HEK293 (cell line): ENCODE results near the gene THBS3.
A peak's percentile ranks its signal among the peaks of the same experiment; 100 is the strongest.

Experiments used
- BCL11B ChIP-seq: fragments of 450-650 bp; formaldehyde crosslinking; IDR thresholded peaks from 2 replicates; pipeline ENCODE4 v1.5.1; 2016; ENCODE audit warnings: low read depth, missing biosample characterization, missing genetic modification characterization
- FEZF1 ChIP-seq: fragments of 450-650 bp; formaldehyde crosslinking; IDR thresholded peaks from 2 replicates; pipeline ENCODE4 v1.5.1; 2016; ENCODE audit warnings: missing biosample characterization, missing genetic modification characterization
- PRDM1 ChIP-seq: fragments of 450-650 bp; formaldehyde crosslinking; IDR thresholded peaks from 2 replicates; pipeline ENCODE4; 2016; ENCODE audit warnings: missing biosample characterization, missing genetic modification characterization
- PRDM10 ChIP-seq: fragments of 450-650 bp; formaldehyde crosslinking; IDR thresholded peaks from 2 replicates; pipeline ENCODE4 v1.5.1; 2016; ENCODE audit warnings: missing biosample characterization, missing genetic modification characterization
- PRDM6 ChIP-seq: fragments of 450-650 bp; formaldehyde crosslinking; IDR thresholded peaks from 2 replicates; pipeline ENCODE4 v1.5.1; 2017; ENCODE audit warnings: missing biosample characterization, missing genetic modification characterization
- REPIN1 ChIP-seq: fragments of 450-650 bp; formaldehyde crosslinking; IDR thresholded peaks from 2 replicates; pipeline ENCODE4 v1.5.1; 2017; ENCODE audit warnings: missing biosample characterization, missing genetic modification characterization, low read depth
- SCRT1 ChIP-seq: fragments of 450-650 bp; formaldehyde crosslinking; IDR thresholded peaks from 2 replicates; pipeline ENCODE4 v1.5.1; 2016; ENCODE audit warnings: missing biosample characterization, missing genetic modification characterization, borderline replicate concordance
- ZBTB17 ChIP-seq: fragments of 450-650 bp; formaldehyde crosslinking; IDR thresholded peaks from 2 replicates; pipeline ENCODE4 v1.5.1; 2016; ENCODE audit warnings: missing biosample characterization, missing genetic modification characterization
- ZBTB44 ChIP-seq: fragments of 450-650 bp; IDR thresholded peaks from 2 replicates; pipeline ENCODE4 v1.5.1; 2018; ENCODE audit warnings: missing biosample characterization, mild to moderate bottlenecking, missing genetic modification characterization
- ZBTB48 ChIP-seq: fragments of 450-650 bp; formaldehyde crosslinking; IDR thresholded peaks from 2 replicates; pipeline ENCODE4 v1.5.1; 2016; ENCODE audit warnings: missing biosample characterization, missing genetic modification characterization
- ZBTB6 ChIP-seq: fragments of 450-650 bp; formaldehyde crosslinking; IDR thresholded peaks from 2 replicates; pipeline ENCODE4 v1.5.1; 2017; ENCODE audit warnings: missing biosample characterization, missing genetic modification characterization
- ZIC2 ChIP-seq: fragments of 450-650 bp; formaldehyde crosslinking; IDR thresholded peaks from 2 replicates; pipeline ENCODE4 v1.5.1; 2016; ENCODE audit warnings: missing biosample characterization, missing genetic modification characterization
- ZNF114 ChIP-seq: fragments of 450-650 bp; formaldehyde crosslinking; IDR thresholded peaks from 2 replicates; pipeline ENCODE4 v1.5.0; 2017; ENCODE audit warnings: missing biosample characterization, missing genetic modification characterization
- ZNF138 ChIP-seq: fragments of 450-650 bp; formaldehyde crosslinking; IDR thresholded peaks from 2 replicates; pipeline ENCODE4 v1.5.1; 2016; ENCODE audit warnings: missing biosample characterization, missing genetic modification characterization, borderline replicate concordance
- ZNF175 ChIP-seq: fragments of 450-650 bp; formaldehyde crosslinking; IDR thresholded peaks from 2 replicates; pipeline ENCODE4 v1.5.1; 2016; ENCODE audit warnings: missing biosample characterization, missing genetic modification characterization
- ZNF23 ChIP-seq: fragments of 450-650 bp; formaldehyde crosslinking; IDR thresholded peaks from 2 replicates; pipeline ENCODE4 v1.5.1; 2016; ENCODE audit warnings: missing biosample characterization, missing genetic modification characterization, borderline replicate concordance
- ZNF26 ChIP-seq: fragments of 450-650 bp; formaldehyde crosslinking; IDR thresholded peaks from 2 replicates; pipeline ENCODE4 v1.5.1; 2016; ENCODE audit warnings: missing biosample characterization, missing genetic modification characterization
- ZNF266 ChIP-seq: fragments of 450-650 bp; formaldehyde crosslinking; IDR thresholded peaks from 2 replicates; pipeline ENCODE4 v1.5.1; 2016; ENCODE audit warnings: missing biosample characterization, missing genetic modification characterization, low read depth
- ZNF280C ChIP-seq: fragments of 450-650 bp; formaldehyde crosslinking; IDR thresholded peaks from 2 replicates; pipeline ENCODE4 v1.5.1; 2016; ENCODE audit warnings: missing biosample characterization, missing genetic modification characterization
- ZNF324 ChIP-seq: fragments of 450-650 bp; formaldehyde crosslinking; IDR thresholded peaks from 2 replicates; pipeline ENCODE4 v1.5.1; 2016; ENCODE audit warnings: missing biosample characterization, missing genetic modification characterization
- ZNF350 ChIP-seq: fragments of 450-650 bp; formaldehyde crosslinking; IDR thresholded peaks from 2 replicates; pipeline ENCODE4 v1.5.0; 2017; ENCODE audit warnings: missing biosample characterization, mild to moderate bottlenecking, missing genetic modification characterization
- ZNF426 ChIP-seq: fragments of 450-650 bp; formaldehyde crosslinking; IDR thresholded peaks from 2 replicates; pipeline ENCODE4 v1.5.1; 2017; ENCODE audit warnings: missing biosample characterization, missing genetic modification characterization, mild to moderate bottlenecking, inconsistent platforms, moderate library complexity
- ZNF555 ChIP-seq: fragments of 450-650 bp; formaldehyde crosslinking; conservative IDR thresholded peaks from 2 replicates; pipeline ENCODE4 v1.5.1; 2017; ENCODE audit warnings: missing biosample characterization, mild to moderate bottlenecking, missing genetic modification characterization, inconsistent platforms
- ZNF596 ChIP-seq: fragments of 450-650 bp; IDR thresholded peaks from 2 replicates; pipeline ENCODE4 v1.5.0; 2018; ENCODE audit warnings: missing biosample characterization, mild to moderate bottlenecking, missing genetic modification characterization, moderate library complexity
- ZNF600 ChIP-seq: fragments of 450-650 bp; formaldehyde crosslinking; IDR thresholded peaks from 2 replicates; pipeline ENCODE4 v1.5.1; 2016; ENCODE audit warnings: missing biosample characterization, missing genetic modification characterization
- ZNF610 ChIP-seq: fragments of 450-650 bp; formaldehyde crosslinking; IDR thresholded peaks from 2 replicates; pipeline ENCODE4 v1.5.1; 2016; ENCODE audit warnings: missing biosample characterization, missing genetic modification characterization, borderline replicate concordance
- ZNF658 ChIP-seq: fragments of 450-650 bp; formaldehyde crosslinking; IDR thresholded peaks from 2 replicates; pipeline ENCODE4; 2016; ENCODE audit warnings: missing biosample characterization, missing genetic modification characterization
- ZSCAN30 ChIP-seq: fragments of 450-650 bp; IDR thresholded peaks from 2 replicates; pipeline ENCODE4 v1.5.1; 2018; ENCODE audit warnings: missing biosample characterization, mild to moderate bottlenecking, missing genetic modification characterization, moderate library complexity

THBS3 gene

GRCh38 chr1:155206891-155207805 is 549 bp downstream of the THBS3 start (continued):
- TF ChIP-seq ZNF596 (tag by site-specific recombination) (no peak), FEZF1 (tag by site-specific recombination) (no peak), ZBTB44 (tag by site-specific recombination) (no peak), ZNF555 (tag by site-specific recombination) (no peak), ZNF138 (tag by site-specific recombination) (no peak), ZNF324 (tag by site-specific recombination) (no peak), PRDM1 (tag by site-specific recombination) (no peak), ZSCAN30 (tag by site-specific recombination) (peak; percentile 53; the same call in 1 of the 2 replicates), ZNF280C (tag by site-specific recombination) (no peak), ZNF658 (tag by site-specific recombination) (no peak), ZNF26 (no peak), ZNF610 (tag by site-specific recombination) (no peak), SCRT1 (tag by site-specific recombination) (no peak), PRDM6 (tag by site-specific recombination) (no peak), BCL11B (tag by site-specific recombination) (no peak; the same call in 1 of the 2 replicates), ZNF114 (tag by site-specific recombination) (no peak), ZNF350 (no peak), ZBTB17 (peak; percentile 10), ZNF266 (tag by site-specific recombination) (no peak), ZBTB6 (tag by site-specific recombination) (no peak), ZNF600 (peak; percentile 94), ZNF23 (tag by site-specific recombination) (no peak), ZNF175 (no peak), ZBTB48 (tag by site-specific recombination) (no peak; the same call in 1 of the 2 replicates), ZIC2 (no peak), REPIN1 (no peak), PRDM10 (no peak), ZNF426 (no peak)
